IPS DF 4.7 (cell line): ENCODE measurements around the gene POMT1.

Experiments
- DNase-seq: peaks from one replicate; pipeline ENCODE4 v3.0.0-alpha.2; 2013; ENCODE audit warnings: low spot score; ENCODE audit errors: extremely low read depth

Gene POMT1

GRCh38 chr9:131554087-131554842 lies 51.5 kb downstream of the POMT1 start:
- no peak for DNase-seq

- no peak for DNase-seq
These were observed 52.2 kb downstream of the POMT1 start for GRCh38 chr9:131554843-131555351.

- DNase-seq: no peak
These were observed 53.3 kb downstream of the POMT1 start for GRCh38 chr9:131555841-131556673.

- DNase-seq: no peak
These were observed 55.3 kb downstream of the POMT1 start for GRCh38 chr9:131557855-131558548.

GRCh38 chr9:131559421-131560000 lies 56.8 kb downstream of the POMT1 start:
- no peak for DNase-seq

- DNase-seq: no peak
These were observed 59.6 kb downstream of the POMT1 start for GRCh38 chr9:131562032-131562959.

GRCh38 chr9:131565369-131565768 lies 62.7 kb downstream of the POMT1 start:
- DNase-seq: no peak

- no peak for DNase-seq
These were observed 63.4 kb downstream of the POMT1 start for GRCh38 chr9:131566158-131566557.

- no peak for DNase-seq
These were observed 65.2 kb downstream of the POMT1 start for GRCh38 chr9:131567910-131568309.
